Jurkat, Clone E6-1 (cell line): ENCODE measurements around the gene CYLD.

ENCODE experiments used
- DNase-seq: peaks from one replicate; pipeline ENCODE4 v3.0.0-alpha.2; 2011; ENCODE audit warnings: low read depth, low spot score
- H3K4me3 ChIP-seq: 2 replicates; pipeline ENCODE4 v1.5.1; 2011; ENCODE audit warnings: mild to moderate bottlenecking, low read length, control low read depth, moderate library complexity

The CYLD gene

DNA sequence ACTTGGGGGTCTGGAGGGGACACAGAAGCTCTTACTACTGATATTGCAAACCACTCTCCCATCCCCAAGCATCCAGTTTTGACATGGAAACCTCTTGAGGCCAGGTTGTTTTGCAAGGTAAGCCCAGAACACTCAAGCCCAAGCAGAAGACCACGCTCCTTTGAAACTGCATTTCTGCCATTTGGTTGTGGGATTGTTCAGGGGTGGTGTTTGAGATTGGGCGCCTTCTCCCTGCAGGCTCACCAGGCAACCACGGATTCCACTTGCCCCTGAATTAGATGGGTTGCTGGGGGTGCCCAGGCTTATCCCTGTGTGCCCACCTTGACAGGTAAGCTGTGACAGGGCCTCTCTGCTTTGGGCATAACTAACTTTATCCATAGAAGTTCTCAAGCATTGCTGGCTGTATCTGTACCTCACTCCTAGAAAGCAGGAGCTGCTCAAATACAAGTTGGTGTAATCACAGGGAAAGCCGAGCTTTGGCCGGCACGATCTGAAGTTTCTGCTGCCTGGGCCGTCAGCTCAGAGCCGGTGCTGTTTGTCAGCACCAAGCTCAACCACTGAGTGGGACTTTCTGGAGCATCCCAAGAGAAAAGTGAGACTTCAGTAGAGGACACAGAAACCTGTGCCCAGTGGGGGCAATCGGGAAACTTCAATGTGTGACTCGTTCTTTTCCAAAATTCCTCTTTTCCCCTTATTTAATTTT, 93.6 kb downstream of the CYLD start:
- no peak for DNase-seq

DNA sequence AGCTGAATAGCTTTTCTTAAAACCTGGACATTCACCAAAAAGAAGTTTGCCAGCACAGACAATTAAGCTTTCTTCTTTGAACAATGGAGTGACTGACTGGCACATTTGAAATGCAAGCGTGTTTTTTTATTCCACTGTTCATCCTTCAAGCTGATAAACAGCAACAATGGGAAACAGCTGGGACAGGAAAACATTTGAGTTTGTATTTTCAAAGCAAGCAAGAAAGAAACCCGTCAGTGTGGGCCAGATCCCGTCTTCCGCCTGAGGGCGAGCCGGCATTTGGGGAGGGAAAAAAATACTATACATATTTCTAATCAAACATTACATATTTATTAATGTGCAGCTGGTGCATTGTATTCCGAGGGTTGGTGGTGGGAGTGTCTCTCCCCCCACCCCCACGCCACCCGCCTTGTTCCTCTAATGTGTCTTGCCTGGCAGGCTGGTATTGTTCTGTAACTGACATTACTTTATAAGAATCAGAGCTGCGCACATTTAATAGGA, 94.3 kb downstream of the CYLD start:
- no peak for DNase-seq
- no peak overlapping the region for H3K4me3 ChIP-seq

More for the DNA sequence above, 93.6 kb downstream of the CYLD start:
- H3K4me3 ChIP-seq, result no peak overlapping the region

DNA sequence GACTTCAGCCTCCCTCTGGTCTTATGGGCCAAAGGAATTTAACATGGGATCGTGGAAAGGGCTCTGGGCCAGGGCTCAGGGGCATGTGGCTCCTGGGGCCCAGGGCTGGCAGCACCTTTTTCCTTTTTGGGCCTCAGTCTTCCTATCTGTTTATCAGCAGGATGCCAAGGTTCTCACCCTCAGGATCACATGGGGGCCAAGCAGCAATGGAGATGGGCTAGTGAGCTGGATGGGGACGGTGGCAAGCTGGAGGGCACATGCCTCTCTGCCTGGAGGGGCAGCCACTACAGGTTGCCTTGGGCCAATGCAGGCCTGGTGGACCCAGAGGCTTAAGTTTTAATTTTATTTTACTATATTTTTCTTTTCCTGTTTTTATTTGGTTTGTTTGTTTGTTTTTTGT, 95.4 kb downstream of the CYLD start:
- no peak overlapping the region for H3K4me3 ChIP-seq
- DNase-seq, result no peak

DNA sequence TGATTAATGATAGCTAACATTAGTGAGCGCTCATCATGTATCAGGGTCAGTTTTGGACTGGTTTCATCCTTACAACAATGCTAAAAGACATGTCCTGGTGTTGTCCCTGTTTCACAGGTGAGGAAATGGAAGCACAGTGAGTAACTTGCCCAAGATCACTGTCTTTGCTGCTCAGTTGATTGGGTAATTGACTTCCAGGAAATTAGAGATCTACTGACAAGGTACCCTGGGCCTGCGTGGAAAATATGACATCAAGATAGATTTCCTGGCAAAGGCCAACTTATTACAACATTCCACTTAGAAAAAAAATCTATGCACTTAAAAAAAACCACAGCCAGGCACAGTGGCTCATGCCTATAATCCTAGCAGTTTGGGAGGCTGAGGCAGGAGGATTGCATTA, 96.3 kb downstream of the CYLD start:
- no peak overlapping the region for H3K4me3 ChIP-seq
- DNase-seq, result no peak

DNA sequence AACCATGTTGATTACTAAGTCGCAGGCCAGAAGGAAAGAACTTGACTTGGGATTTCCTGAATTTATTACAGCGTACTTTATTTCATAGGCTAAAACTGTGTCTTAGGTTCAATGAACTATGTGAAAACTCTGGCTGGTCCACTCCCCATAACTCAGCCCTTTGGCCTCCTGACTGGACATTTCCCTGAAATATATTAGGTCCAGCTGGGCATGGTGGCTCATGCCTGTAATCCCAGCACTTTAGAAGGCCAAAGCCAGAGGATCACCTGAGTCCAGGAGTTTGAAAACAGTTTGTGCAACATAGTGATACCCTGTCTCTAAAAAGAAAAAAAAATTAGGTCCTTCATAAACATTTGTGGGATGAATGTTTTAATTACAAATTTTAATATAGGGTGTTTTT, 97.0 kb downstream of the CYLD start:
- no peak for DNase-seq
- H3K4me3 ChIP-seq, result no peak overlapping the region

DNA sequence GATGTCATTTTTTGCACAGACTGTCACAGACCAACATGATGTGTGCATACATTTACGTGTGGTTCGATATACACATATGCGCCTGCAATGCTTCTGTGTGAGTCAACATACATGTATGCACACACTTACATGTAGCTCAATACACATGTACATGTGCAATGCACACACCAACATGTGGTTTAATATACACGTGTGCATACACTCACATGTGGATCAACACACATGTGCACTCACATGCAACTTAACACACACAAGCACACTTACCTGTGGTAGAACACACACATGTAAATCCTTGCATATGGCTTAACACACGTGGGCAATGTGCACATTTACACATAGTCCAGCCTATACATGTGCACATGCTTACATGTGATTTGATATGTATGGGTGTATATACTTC, 97.5 kb downstream of the CYLD start:
- no peak overlapping the region for H3K4me3 ChIP-seq
- no peak for DNase-seq

DNA sequence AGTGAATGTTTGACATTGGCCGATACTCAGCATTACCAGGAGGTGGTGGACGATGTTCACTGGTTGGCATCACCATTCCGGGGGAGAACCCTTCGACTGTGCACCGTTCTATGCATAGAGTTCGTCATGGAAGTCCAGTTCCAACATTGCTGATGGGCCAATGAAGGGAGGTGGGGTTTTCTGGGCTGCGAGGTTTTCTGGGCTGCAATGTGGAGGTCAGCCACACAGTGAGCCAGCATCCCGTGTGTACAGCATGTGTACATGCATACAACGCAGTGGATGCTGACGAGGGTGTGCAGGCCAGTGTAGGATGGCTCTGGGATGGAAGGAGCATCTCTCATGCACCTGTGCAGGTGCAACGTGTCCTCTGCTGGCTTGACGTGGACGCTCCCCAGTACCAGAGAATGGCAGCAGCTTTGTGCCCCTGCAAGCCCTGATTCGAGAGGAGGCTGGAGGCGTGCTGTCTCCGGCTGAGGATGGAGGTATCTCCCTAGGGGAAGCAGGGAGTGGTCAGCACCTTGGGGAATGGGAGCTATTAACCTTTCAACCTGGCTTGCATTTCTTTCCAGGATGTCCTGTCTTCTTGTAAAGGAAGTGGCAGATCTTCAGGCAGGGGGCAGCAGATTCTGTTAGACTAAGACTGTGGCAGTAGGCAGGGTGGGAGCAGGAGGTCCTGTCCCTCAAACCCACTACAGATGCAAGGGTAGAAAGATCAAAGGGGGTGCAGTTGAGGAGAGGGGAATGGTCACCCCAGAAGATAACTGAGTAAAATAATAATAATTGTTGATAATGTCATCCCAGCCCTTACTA, 98.2 kb downstream of the CYLD start:
- H3K4me3 ChIP-seq, result no peak overlapping the region
- no peak for DNase-seq

DNA sequence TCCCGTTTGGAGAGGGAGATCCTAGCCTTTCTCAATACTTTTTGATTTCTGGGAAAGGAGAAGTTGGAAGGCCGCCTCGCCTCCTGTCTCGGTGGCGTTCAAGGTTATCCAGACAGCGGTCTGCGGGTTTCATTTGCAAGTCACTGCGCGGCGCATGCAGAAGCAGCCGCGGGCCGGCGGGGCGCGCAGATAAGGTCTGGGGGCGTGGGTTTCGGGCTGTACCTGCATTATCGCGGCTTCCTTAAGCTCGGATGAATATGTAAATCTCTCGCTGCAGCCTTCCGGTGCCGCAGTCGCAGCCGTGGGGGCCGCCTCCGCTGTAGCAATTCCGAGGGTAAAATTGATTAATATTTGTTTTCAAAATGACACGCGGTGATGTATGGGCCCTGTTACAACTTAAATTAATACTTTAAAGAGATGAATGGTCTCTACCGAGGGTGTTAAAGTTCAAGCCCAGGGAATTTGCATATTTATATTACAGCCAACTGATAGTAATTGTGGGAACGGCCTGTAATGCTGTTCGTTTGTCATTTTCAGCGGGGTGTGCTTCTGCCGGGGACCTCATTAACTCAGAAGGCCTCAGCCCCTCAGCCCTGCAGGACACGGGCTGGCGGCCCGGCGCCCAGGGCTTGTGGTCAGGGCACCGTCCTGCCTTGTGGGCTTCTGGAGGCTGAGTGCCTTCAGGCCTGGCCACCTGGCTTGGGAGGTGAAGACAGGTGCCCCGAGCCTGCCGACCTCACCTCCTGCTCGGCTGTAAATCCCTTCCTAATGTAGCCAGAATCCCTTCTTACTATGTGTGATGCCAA, 99.4 kb downstream of the CYLD start:
- H3K4me3 ChIP-seq, result no peak overlapping the region
- DNase-seq, result no peak

DNA sequence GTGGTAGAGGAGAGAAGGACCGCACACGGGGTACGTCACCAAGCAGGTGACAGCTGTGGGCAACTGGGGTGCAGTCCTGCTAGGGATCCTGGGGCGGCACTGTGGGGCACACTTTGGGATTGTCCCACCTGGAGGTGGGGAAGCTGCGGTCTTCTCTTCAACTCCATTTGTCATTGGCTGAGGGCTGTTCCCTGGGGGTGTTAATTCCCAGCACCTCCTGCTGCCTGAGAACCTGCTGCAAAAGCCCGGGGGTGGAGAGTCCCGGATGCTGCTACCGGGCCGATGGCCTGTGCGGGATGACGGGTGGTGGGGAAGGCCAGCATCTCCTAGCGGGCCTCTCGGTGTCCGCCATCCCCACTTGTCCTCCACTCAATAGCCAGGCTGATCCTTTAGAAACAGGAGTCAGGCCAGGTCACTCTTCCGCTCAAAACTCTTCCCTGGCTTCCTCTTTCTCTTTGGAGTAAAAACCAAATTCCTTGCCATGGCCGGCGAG, 100.2 kb downstream of the CYLD start:
- no peak for DNase-seq
- H3K4me3 ChIP-seq, result no peak overlapping the region

DNA sequence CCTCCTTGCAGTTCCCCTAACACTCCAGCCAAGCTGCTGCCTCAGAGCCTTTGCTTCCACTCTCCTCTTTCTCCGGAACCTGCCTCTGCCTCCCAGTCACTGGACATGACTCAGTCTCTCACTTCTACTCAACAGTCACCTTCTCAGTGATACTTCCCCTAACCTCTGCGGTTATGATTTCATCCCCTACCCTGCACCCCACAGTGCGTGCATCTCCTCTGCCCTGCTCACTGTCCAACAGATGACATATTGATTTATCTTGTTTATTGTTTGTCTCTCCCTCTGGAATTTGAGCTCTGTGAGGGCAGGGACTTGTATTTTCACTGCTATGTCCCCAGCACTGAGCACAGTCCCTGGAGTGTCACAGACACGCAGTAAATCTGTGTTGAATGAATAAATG, 100.7 kb downstream of the CYLD start:
- no peak for DNase-seq
- no peak overlapping the region for H3K4me3 ChIP-seq

DNA sequence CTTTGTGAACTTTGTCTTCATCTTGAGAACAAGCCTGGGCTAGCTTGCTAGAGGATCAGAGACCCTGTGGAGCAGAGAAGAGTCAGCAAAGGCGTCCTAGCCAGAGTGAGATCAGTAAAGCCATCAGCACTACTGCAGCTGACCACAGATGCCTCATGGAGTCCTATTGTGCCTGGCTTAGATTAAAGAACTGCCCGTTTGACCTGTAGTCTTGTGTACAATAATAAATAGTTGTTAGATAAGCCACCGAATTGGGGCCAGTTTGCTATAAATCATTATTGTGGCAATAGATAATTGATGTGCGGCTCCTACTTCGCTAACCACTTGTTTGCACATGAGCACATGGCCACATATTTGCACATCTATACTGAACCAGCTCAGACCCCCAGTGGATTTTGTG, 103.0 kb downstream of the CYLD start:
- H3K4me3 ChIP-seq, result no peak overlapping the region
- no peak for DNase-seq

DNA sequence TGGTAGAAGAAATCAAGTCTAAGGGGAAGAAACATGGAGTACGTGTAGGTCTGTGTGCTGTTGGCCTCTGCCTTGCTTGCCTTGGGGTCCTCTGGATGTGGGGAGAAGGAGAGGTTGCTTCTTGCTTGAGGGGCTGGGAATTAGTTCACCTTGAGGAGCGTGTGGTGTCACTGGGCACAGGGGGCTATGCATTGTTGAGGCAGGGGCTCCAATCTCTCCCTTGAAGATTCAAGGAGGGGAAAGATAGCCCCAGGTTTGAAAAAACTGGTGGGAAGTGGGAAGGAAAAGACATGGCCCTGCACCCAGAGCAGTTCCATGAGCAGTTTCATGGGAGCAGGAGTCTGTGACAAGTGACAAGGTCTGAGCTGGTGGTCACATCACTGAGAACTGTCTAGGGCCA, 103.4 kb downstream of the CYLD start:
- DNase-seq, result no peak
- H3K4me3 ChIP-seq, result no peak overlapping the region

DNA sequence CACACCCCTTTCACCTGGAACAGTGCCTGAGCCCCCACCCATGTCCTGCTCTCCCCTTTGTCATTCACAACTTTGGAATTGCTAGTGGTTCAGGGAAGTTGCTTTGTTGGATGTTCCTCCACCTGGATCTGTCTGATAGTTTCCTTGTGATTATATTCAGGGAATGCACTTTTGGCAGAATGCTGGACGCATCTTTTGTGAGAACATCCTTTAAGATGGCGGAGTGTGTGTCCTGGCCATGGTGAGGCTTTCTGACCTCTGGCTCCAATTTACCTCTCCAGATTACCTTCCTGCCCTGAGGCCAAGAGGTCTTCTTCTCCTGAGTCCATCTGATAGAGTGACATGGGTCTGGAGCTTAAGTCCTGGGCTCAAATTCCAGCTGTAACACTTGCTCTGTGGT, 104.6 kb downstream of the CYLD start:
- H3K4me3 ChIP-seq, result no peak overlapping the region
- DNase-seq, result no peak

DNA sequence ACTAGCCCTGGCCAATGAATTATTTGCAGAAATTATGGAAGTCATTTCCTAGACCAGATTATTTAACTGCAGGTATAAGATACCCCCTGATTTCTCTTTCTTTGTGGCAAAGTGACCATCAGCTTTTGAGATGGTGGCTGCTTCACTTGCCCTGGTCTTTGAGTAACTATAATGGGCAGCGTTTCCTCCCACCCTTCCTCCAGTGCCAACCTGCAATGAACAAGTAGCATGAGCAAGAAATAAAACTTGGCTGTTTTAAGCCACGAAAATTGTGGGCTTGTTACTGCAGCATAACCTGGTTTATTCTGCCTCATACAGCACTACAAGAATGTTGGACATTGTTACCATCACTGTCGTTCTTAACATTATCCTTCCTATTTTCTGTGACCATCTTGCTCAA, 105.3 kb downstream of the CYLD start:
- no peak for DNase-seq
- H3K4me3 ChIP-seq, result no peak overlapping the region

DNA sequence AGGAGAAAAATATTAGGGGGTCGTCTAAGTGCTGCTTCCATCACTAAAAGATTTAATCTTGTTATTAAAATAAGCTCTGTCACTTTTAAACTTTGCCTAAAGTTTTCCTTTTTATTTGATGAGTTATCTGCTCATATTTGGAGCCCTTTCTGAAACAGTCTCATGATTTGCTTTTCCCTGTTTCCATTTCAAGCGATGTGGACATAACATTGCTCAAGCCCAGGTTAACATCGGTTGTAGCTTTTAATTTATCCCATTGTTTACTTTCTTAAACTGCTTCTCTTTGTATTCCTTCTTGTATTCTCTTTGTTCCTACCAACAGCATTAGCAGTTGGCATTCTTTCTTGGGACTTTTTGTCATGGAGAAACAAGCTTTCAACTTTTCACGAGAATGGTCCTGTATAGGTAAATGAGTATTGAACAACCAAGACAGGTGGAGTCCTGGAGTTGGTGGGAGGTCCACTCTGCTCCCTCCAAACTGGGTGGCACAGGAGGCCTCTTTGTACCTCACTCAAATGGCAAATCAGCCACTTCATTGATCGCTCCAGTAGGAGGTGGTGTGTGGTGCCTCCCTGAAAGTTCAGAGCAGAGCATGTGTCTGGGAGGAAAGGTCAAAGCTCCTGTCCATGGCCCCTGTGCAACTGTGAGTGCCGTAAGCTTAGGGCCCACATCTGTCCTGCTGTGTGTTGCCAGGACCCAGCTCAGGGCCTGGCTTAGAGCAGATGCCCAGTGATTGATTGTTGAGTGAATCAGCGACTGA, 107.0 kb downstream of the CYLD start:
- no peak overlapping the region for H3K4me3 ChIP-seq
- no peak for DNase-seq
